Psoas muscle (tissue), 8 donors: Measurements from ENCODE around the gene OPA3. TPM values are rescaled to one million over a fixed set of nuclear protein-coding genes. Genes with fewer than 3 reads are reported as not detected.

Experiments used
- ATAC-seq, 4 donors: fragments of 200-7000 bp; cut with Tn5 transposase; one replicate each; pipeline ENCODE4 v1.9.1; 2020; ENCODE audit warnings: moderate library complexity in 3 of 4, mild to moderate bottlenecking in 2 of 4
- DNase-seq, 2 donors: peaks; one replicate each; pipeline ENCODE4 v3.0.0-alpha.2; 2020
- H3K27ac ChIP-seq: fragments of 200-600 bp; one replicate; pipeline ENCODE4 v1.8.0; 2022
- H3K27me3 ChIP-seq, 3 donors: fragments of 200-600 bp in 1 of 3; one replicate each; pipeline versions ENCODE4 v1.6.1 to v1.8.0; 2013 to 2022; ENCODE audit warnings: low read length in 2 of 3, mild to moderate bottlenecking in 2 of 3, moderate library complexity in 1 of 3; ENCODE audit not compliant: insufficient read depth in 3 of 3
- H3K36me3 ChIP-seq, 2 donors: fragments of 200-600 bp in 1 of 2; one replicate each; pipeline versions ENCODE4 v1.6.1 to v1.8.0; 2013 to 2022; ENCODE audit warnings: low read depth in 1 of 2, mild to moderate bottlenecking in 1 of 2, moderate library complexity in 1 of 2; ENCODE audit not compliant: insufficient read depth in 1 of 2
- H3K4me1 ChIP-seq: fragments of 200-600 bp; one replicate; pipeline ENCODE4 v1.8.0; 2022
- H3K4me3 ChIP-seq: fragments of 200-600 bp; one replicate; pipeline ENCODE4 v1.8.0; 2022; ENCODE audit warnings: mild to moderate bottlenecking
- H3K9me3 ChIP-seq: fragments of 200-600 bp; one replicate; pipeline ENCODE4 v1.8.0; 2022
- CTCF ChIP-seq: fragments of 200-600 bp; IDR thresholded peaks from one replicate; pipeline ENCODE4 v1.8.0; 2022; ENCODE audit warnings: antibody characterized with exemption
- WGBS, 3 donors: extraction: QIAGEN DNeasy Blood & Tissue Kit; methylation state at CpG; one replicate each; pipeline versions ENCODE4 v1.1.6 to v1.1.7; 2013; 5-methylcytosine and 5-hydroxymethylcytosine counted together
- intact Hi-C, 2 donors: fragments of 100-400 bp; cut with DNase I; formaldehyde crosslinking; loops; one replicate each; pipeline versions ENCODE4 v1.11.0 to v1.14.2; 2022
- polyA plus RNA-seq, 3 donors: library from polyadenylated mRNA; stranded (reverse); fragments of 200-250 nt; gene quantifications; one replicate each; pipeline ENCODE4 v1.2.3, GENCODE V29; 2013
- total RNA-seq, 4 donors: library from RNA; stranded (reverse); fragmentation: NEBNext Ultra II Directional in 2 of 4; extraction: Animal tissue kit (Norgen Biotek cat#: 25700) in 2 of 4; gene quantifications; one replicate each; pipeline versions ENCODE4 v1.2.1 to v1.2.4, GENCODE V29; 2021 to 2023
- donor health status: healthy with polysubstance abuse.
- donor health status: DM: no; HTN: no; CAD: no; lungs with moderate emphysema.
- donor health status: Bipolar disorder and iron deficiency.
- donor health status: healthy.
- donor health status: DM: yes; HTN: yes; CAD: no.
- donor health status: DM: no; HTN: no; CAD: no.
- donor health status: DM: no; HTN: no; CAD: no.
- donor health status: DM: yes; HTN: yes; CAD: no.

OPA3 gene
- total and polyA plus RNA-seq, 7 donors: 9.1 to 27.6 (median 15.8) TPM

DNA sequence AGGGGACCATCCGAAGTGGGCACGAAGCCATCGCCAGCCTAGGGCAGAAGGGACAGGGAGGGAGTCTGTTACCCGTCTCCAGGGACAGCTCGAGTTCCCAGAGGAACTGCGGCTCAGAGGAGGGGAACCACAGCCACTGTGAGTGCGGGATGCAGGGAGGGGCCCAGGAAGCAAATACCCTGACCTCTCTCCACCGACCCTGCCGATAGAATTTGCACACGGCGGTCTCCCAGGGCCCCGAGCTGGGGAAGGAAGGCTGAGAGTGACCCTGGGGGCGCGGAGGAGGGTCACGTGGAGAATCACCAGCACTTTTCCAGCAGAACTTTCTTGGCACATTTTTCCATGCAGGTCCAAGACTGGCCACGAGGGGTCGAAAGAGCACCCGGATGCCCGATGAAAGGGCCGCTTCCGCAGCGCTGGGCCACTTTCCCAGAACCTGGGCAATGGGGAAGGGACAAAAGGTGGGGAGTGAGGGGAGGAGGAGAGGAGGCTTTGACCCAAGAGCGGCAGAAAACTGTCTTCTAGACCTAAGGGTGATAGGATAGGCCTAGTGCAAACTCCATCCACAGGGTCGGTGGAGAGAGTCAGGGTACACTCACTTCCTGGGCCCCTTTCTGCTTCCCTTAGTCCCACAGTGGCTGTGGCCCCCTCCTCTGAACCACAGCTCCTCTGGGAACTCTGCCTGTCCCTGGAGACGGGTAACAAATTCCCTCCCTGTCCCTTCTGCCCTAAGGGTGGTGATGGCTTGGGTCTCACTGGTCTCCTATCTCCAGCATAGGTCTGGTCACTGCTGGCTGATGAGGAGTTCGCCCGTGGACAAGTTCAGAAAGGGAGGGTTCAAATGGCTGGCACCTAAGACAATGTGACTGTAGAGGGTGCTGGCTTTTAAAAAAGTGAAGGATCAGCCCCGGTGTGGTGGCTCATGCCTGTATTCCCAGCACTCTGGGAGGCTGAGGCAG is 22.7 kb upstream of the OPA3 start:
- H3K9me3 ChIP-seq: no peaks in the 10 kb centered on the region
- peaks cover 0 to 20% of the 10 kb centered on the region in 2 donors for H3K36me3 ChIP-seq
- TF ChIP-seq CTCF: peak; percentile 80
- no peak overlapping the region for H3K27ac ChIP-seq
- intact Hi-C loops: loop anchor here (1.0 to 2.0 kb wide), 2 partner anchors 35 to 36 kb away; no protein-coding TSS in a partner anchor
- ATAC-seq (peak; percentile 63 to 90 (median 84)), DNase-seq (peak; percentile 77 to 85)
- H3K4me1 ChIP-seq: no peaks in the 10 kb centered on the region
- 11 to 14% (median 12%) methylated on average over 27 to 28 of the region's 28 CpGs for WGBS, 3 donors
- H3K4me3 ChIP-seq: peak overlapping the region; percentile 33
- peaks cover 0 to 18% (median 3%) of the 10 kb centered on the region in 3 donors for H3K27me3 ChIP-seq

DNA sequence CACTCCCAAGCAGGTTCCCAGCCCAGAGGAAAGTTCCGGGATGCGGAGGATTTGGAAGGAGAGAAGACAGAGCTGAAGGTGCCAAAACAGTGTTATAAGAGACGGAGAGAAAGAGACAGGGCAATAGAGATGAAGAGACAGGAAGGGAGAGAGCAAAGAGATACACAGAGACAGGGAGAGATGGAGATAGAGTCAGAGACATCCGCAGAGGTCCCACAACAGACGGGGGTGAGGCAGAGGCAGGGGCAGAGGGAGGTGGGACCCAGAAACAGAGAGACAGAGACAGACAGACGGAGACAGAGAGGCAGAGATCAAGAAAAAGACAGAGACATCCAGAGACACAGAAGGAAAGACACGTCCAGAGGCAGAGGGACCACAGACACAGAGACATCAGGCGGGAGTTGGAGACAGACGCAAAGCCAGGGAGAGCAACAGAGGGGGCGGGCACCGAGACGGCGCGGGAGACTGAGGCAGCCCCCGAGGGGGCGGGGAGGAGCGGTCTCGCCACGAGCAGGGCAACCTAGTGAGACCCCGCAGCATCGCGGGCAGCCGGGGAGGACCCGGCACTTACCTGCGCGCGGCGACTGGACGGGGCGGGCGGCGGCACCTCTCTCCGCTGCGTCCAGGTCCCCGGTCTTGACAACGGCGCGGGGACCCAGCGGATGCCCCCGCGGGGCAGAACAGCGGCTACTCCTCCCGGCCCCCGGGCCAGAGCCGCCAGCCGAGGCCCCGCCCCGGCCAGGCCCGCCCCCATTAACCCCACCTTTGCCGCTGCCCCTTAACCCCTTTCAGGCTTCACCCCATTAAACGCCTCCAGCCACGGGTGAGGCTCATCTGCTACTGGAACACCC is 17.1 kb upstream of the OPA3 start, which contains the start of gene GPR4:
GPR4 (minus strand) TSS at position 689 of the 851 bp plus-strand sequence. CDS start 10,346 bp downstream, outside the sequence.
- H3K27me3 ChIP-seq: peaks cover 0 to 68% (median 26%) of the 10 kb centered on the region in 3 donors
- peak within 1 kb of the TSS; percentile 36 for H3K27ac ChIP-seq
- 0 to 2% (median 2%) methylated on average over 17 to 52 of the region's 52 CpGs for WGBS, 3 donors
- intact Hi-C loops: no loop called here
- H3K36me3 ChIP-seq: no peaks in the 10 kb centered on the region
- ATAC-seq: peak in 3 of 4 donors; percentile 25 to 68 (median 52)
- TF ChIP-seq CTCF: no peak
- H3K4me3 ChIP-seq: peak within 1 kb of the TSS; percentile 65
- DNase-seq: no peak
- no peaks in the 10 kb centered on the region for H3K9me3 ChIP-seq
- peaks cover 7% of the 10 kb centered on the region for H3K4me1 ChIP-seq

- peaks cover 0 to 74% (median 26%) of the 10 kb centered on the region in 3 donors for H3K27me3 ChIP-seq
- no peak for TF ChIP-seq CTCF
- ATAC-seq: peak in 2 of 4 donors; percentile 21 to 26
- 8 to 13% (median 11%) methylated on average over 10 of the region's 10 CpGs for WGBS, 3 donors
- no peaks in the 10 kb centered on the region for H3K9me3 ChIP-seq
- intact Hi-C loops: no loop called here
- H3K4me1 ChIP-seq: peaks cover 7% of the 10 kb centered on the region
- no peak for DNase-seq
- H3K4me3 ChIP-seq: peak overlapping the region; percentile 65
- H3K36me3 ChIP-seq: no peaks in the 10 kb centered on the region
- peak overlapping the region; percentile 36 for H3K27ac ChIP-seq
Observed at GRCh38 chr19:45601115-45601514, 16.5 kb upstream of the OPA3 start.

GRCh38 chr19:45600340-45600885 is 15.8 kb upstream of the OPA3 start:
- Histone ChIP-seq H3K36me3 (no peaks in the 10 kb centered on the region), H3K4me3 (peak overlapping the region; percentile 65), H3K9me3 (no peaks in the 10 kb centered on the region), H3K27ac (peak overlapping the region; percentile 9), H3K4me1 (peaks cover 7% of the 10 kb centered on the region), H3K27me3 (peaks cover 0 to 81% (median 31%) of the 10 kb centered on the region in 3 donors)
- ATAC-seq: no peak
- 23 to 33% (median 25%) methylated on average over 5 of the region's 5 CpGs for WGBS, 3 donors
- DNase-seq: no peak
- TF ChIP-seq CTCF: no peak
- intact Hi-C loops: no loop called here
